ENCODE measurements around the gene RFX4.

GRCh38 chr12:106766393-106766826, 183.6 kb downstream of the RFX4 start:
- TF ChIP-seq, protein P1, sequence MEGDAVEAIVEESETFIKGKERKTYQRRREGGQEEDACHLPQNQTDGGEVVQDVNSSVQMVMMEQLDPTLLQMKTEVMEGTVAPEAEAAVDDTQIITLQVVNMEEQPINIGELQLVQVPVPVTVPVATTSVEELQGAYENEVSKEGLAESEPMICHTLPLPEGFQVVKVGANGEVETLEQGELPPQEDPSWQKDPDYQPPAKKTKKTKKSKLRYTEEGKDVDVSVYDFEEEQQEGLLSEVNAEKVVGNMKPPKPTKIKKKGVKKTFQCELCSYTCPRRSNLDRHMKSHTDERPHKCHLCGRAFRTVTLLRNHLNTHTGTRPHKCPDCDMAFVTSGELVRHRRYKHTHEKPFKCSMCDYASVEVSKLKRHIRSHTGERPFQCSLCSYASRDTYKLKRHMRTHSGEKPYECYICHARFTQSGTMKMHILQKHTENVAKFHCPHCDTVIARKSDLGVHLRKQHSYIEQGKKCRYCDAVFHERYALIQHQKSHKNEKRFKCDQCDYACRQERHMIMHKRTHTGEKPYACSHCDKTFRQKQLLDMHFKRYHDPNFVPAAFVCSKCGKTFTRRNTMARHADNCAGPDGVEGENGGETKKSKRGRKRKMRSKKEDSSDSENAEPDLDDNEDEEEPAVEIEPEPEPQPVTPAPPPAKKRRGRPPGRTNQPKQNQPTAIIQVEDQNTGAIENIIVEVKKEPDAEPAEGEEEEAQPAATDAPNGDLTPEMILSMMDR (conservative IDR thresholded peaks at IDR 0.05; ENCODE audit: low read length) = no peak
- TF ChIP-seq EZH2phosphoT487 (IDR thresholded peaks at IDR 0.05; ENCODE audit: borderline replicate concordance) = no peak

Data from Loucy (cell line).